HUES64 (cell line): ENCODE data around the gene ZBP1.

Source experiments
- H3K27ac ChIP-seq: 2 replicates; pipeline ENCODE4 v1.7.0; 2013; ENCODE audit warnings: low read depth, low read length, inconsistent platforms
- H3K27me3 ChIP-seq: 2 replicates; pipeline ENCODE4 v1.6.1; 2013; ENCODE audit warnings: mild to moderate bottlenecking, low read length; ENCODE audit not compliant: insufficient read depth
- H3K36me3 ChIP-seq: 2 replicates; pipeline ENCODE4 v1.6.1; 2013; ENCODE audit warnings: mild to moderate bottlenecking, low read length; ENCODE audit not compliant: insufficient read depth
- H3K4me1 ChIP-seq: 2 replicates; pipeline ENCODE4 v1.6.1; 2013; ENCODE audit warnings: mild to moderate bottlenecking, low read length, moderate library complexity; ENCODE audit not compliant: insufficient read depth
- H3K4me3 ChIP-seq: 2 replicates; pipeline ENCODE4 v1.5.1; 2013; ENCODE audit warnings: mild to moderate bottlenecking, low read length, moderate library complexity
- H3K9ac ChIP-seq: 2 replicates; pipeline ENCODE4 v1.6.1; 2013; ENCODE audit warnings: mild to moderate bottlenecking, low read depth, low read length
- H3K9me3 ChIP-seq: 2 replicates; pipeline ENCODE4 v1.6.1; 2013; ENCODE audit warnings: low read depth, low read length; ENCODE audit not compliant: insufficient read depth
- WGBS: fragments of 150-250, 120-280 bp; methylation state at CpG from one replicate; pipeline ENCODE4 v1.1.7; 2013; ENCODE audit warnings: missing lambda C conversion rate; 5-methylcytosine and 5-hydroxymethylcytosine counted together

ZBP1 gene

DNA sequence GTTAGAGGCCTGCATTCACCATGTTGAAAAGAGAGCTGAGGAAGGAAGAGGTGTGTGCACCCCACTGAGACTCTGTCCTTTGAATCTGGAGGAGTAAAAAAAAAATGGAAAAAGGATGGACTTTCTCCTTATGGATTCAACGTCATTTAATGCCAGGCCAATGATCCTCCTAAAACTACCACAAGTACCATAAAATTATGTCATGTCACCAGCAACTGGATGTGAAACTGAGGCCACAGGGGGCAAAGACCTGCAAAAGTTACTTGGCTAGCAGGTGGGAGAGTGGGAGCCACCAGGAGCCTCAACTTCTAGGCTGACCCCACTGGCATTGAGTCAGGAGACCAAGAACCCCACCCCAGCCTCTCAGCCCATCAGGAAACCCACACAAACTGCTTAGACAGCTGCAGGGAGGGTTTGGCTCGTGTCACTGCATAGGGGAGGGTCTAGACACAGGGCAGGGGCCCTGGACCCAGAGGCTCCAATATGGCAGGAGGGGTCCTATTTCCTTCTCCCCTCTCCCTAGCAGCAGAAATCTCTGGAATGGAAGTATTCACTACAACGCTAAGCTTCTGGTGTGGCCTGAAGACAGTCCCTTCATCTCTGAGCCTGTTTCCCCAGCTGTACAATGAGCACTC lies 48.3 kb downstream of the ZBP1 start:
- no peak overlapping the region for H3K4me3 ChIP-seq
- no peaks in the 10 kb centered on the region for H3K36me3 ChIP-seq
- H3K27me3 ChIP-seq = no peaks in the 10 kb centered on the region
- H3K27ac ChIP-seq = no peak overlapping the region
- no peaks in the 10 kb centered on the region for H3K9me3 ChIP-seq
- 84% methylated on average over 3 of the region's 3 CpGs for WGBS
- H3K4me1 ChIP-seq = peaks cover 17% of the 10 kb centered on the region
- H3K9ac ChIP-seq = no peak overlapping the region

DNA sequence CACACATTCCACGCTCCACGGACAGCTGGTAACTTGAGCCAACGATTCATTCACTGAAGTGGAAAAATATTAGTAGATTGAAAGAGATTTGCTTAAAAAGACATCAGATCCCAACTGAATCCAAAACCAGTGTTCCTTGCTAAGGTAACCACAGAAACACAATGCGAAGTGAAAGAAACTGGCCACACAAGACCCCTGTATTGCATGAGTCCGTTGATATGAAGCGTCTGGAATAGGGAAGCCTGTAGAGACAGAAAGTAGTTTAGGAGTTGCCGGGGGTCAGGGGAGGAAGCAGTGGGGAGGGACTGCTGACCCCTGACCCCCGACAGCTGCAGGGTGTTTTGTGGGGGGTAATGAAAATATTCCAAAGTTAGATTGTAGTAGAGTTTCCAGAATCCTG lies 49.3 kb downstream of the ZBP1 start:
- 94% methylated on average over 5 of the region's 8 CpGs for WGBS
- H3K4me3 ChIP-seq = no peak overlapping the region
- H3K4me1 ChIP-seq = peaks cover 11% of the 10 kb centered on the region
- H3K27me3 ChIP-seq = no peaks in the 10 kb centered on the region
- no peak overlapping the region for H3K27ac ChIP-seq
- no peaks in the 10 kb centered on the region for H3K36me3 ChIP-seq
- no peak overlapping the region for H3K9ac ChIP-seq
- H3K9me3 ChIP-seq = no peaks in the 10 kb centered on the region

DNA sequence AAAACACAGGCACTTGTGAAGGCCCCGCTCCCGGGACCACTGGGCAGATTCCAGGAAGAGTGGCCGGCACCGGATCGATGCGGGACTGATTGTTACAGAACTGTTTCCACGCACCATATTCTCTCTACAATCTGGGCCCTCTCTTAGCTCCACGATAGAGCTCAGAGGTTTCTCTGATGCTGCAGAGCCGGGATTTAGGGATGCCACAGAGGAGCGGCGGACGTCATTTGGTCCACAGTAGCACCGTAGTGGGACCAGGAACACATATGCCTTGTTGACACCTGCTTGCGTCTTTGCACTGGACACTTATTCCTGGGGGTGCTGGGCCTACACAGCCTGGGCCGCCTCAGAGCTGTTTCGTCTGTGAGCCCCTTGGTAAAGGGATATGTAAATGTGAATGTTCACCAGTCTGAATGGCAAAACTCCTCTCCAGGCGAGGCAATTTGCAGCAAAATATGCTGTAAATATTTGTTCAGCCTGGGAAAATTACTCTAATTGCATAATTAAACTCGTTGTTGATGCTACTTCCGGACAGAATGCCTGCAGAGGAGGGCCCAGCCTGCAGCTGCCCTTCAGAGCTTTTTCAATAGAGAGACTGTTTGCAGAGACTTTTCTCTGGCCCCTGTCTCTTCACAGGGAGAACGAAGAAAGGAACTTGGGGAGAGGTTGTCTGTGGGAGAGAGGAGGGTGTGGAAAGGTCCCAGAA lies 49.9 kb downstream of the ZBP1 start:
- Histone ChIP-seq H3K9ac (no peak overlapping the region), H3K9me3 (no peaks in the 10 kb centered on the region), H3K27ac (no peak overlapping the region), H3K4me3 (no peak overlapping the region), H3K4me1 (peaks cover 10% of the 10 kb centered on the region), H3K27me3 (no peaks in the 10 kb centered on the region), H3K36me3 (no peaks in the 10 kb centered on the region)
- WGBS = 86% methylated on average over 20 of the region's 20 CpGs

DNA sequence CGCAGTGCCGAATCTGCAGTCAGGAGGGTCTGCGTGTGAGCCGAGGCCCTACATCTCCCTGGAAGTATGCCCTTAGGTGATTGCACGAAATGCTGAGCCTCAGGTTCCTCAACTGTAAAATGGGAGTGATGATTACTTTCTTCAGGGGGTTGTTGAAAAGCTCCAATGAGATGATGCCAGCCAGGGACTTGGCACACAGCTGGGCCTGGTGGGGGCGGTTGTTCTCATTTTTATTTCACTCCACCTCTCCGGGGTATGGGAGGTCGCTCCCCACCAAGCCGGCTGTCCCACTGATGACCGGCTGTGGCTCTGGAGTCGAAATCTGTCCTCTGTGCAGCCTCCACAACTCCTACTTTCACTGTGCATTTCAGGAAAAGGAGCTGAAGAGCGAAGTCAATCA lies 51.3 kb downstream of the ZBP1 start:
- Histone ChIP-seq H3K36me3 (no peaks in the 10 kb centered on the region), H3K27ac (no peak overlapping the region), H3K4me1 (peaks cover 7% of the 10 kb centered on the region), H3K27me3 (no peaks in the 10 kb centered on the region), H3K4me3 (no peak overlapping the region), H3K9ac (no peak overlapping the region), H3K9me3 (no peaks in the 10 kb centered on the region)
- WGBS = 95% methylated on average over 12 of the region's 12 CpGs

DNA sequence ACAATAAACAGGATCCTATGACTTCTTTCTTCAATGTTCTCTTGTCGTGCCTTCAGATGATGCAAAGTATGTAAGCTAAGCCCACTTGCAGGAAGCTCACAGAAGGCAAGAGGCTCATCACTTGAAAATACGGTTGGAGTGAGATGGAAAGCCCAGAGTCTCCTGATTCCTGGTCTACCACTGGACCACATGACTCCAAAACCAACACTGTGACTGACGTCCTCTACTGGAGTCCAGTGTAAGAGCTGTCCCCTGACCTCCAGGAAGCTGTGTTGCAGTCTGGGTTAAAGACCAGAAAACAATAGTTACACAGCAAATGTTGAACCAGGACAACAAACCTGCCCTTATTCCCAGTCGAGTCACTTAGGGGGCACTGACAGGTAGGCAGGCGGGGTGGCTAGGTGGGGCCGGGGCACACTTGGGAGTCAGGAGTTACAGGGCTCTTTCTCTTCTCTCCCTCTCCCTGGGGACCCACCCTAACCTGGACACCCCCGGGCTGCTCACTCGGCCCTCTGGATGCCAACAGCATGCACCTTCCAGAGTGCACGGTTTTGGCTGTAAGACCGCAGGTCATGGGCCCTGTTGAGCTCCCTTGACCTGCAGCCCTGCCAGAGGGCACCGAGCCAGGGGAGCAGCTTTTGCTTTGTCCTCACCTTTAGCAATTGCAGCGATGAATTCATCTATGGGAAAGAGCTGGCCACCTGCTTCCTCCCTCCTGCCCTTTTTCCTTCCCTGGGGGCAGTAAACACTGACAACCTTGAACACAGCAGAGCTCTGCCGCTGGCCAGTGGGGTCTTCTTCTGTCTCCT lies 51.9 kb downstream of the ZBP1 start:
- Histone ChIP-seq H3K4me3 (no peak overlapping the region), H3K4me1 (peaks cover under 1% of the 10 kb centered on the region), H3K36me3 (no peaks in the 10 kb centered on the region), H3K27me3 (no peaks in the 10 kb centered on the region), H3K27ac (no peak overlapping the region), H3K9me3 (no peaks in the 10 kb centered on the region), H3K9ac (no peak overlapping the region)
- WGBS = 88% methylated on average over 13 of the region's 13 CpGs

DNA sequence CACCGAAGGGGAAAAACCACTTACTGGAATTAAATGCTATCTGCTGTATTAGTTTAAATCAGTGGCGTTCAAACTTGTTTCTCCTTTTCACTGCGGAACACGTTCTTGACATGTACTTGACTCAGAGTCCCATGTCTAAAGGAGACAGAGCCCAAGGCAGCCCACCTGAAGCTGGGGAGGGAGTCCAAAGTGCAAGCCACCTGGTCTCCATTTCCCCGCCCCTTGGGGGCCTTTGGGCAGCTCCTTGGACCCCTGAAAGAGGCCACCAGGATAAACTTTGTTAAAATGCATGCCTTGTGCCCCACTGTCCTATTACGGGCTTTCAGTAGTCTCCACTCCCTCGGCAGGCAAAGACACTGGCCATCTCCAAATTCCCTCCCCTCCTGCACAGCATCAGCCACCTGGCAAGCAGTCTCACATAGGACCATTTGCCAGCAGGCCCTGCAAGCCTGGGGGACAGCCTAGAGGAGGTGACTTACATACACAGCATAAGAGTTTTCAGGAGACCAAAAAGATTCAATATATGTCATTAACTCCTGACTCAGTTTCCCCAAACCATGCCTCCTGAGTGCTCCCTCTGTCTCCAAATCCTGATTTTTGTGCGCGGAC lies 52.7 kb downstream of the ZBP1 start:
- Histone ChIP-seq H3K9me3 (no peaks in the 10 kb centered on the region), H3K27ac (no peak overlapping the region), H3K9ac (no peak overlapping the region), H3K4me1 (no peaks in the 10 kb centered on the region), H3K4me3 (no peak overlapping the region), H3K36me3 (no peaks in the 10 kb centered on the region), H3K27me3 (no peaks in the 10 kb centered on the region)
- 90% methylated on average over 9 of the region's 9 CpGs for WGBS

DNA sequence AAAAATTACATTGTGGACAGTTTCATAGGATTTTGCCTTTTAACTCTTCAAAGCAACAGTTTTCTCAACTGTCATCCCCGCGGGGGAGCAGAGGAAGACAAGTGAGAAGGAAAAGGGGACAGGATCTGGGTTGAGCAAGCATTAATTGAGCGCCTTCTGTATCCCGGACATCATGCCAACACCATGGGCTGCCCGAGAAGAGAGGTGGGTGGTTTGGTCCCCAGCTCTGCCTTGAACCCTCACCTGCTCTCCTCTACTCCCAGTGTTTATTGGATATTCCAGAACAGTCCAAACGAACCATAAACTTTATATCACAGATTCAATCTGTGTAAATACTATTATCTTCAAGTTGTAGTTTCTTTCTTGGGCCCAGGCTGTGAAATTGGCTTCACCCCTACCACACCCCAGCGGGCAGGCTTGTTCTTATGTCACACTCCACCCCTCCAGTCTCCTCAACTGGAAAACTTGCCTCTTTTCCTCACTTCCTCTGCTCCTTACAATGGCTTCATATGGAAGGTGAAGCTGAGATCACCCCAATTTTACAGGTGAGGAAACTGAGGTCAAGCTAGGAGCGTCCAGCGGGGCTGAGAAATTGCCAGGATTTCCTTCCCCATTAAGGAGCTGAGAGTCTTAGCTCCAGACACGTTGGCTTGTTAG lies 53.3 kb downstream of the ZBP1 start:
- H3K9me3 ChIP-seq = no peaks in the 10 kb centered on the region
- H3K4me1 ChIP-seq = no peaks in the 10 kb centered on the region
- H3K27ac ChIP-seq = no peak overlapping the region
- no peaks in the 10 kb centered on the region for H3K27me3 ChIP-seq
- 91% methylated on average over 9 of the region's 10 CpGs for WGBS
- H3K36me3 ChIP-seq = no peaks in the 10 kb centered on the region
- H3K9ac ChIP-seq = no peak overlapping the region
- H3K4me3 ChIP-seq = no peak overlapping the region

DNA sequence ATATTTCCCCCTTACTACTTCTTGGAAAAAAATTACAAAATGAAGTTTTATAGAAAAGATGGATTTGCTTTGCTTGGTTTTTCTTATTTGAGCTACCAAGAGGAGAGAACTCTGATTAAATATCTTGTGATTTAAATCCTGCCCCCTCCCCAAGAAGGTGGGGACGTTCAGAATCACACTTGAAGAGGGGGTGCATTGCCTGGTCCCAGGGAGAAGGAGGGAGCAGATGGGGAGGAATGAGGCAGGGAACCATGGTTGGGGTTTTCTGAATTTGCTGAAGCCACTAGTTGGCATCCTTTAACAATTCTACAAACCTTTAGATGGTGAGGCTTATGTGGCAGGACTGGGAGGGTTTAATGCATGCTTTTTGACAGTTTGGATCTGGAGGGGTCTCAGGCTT lies 53.8 kb downstream of the ZBP1 start:
- no peaks in the 10 kb centered on the region for H3K27me3 ChIP-seq
- H3K4me1 ChIP-seq = no peaks in the 10 kb centered on the region
- H3K36me3 ChIP-seq = no peaks in the 10 kb centered on the region
- no peak overlapping the region for H3K9ac ChIP-seq
- no peak overlapping the region for H3K27ac ChIP-seq
- WGBS = 13% methylated on average over 1 of the region's 1 CpG
- H3K9me3 ChIP-seq = no peaks in the 10 kb centered on the region
- no peak overlapping the region for H3K4me3 ChIP-seq

DNA sequence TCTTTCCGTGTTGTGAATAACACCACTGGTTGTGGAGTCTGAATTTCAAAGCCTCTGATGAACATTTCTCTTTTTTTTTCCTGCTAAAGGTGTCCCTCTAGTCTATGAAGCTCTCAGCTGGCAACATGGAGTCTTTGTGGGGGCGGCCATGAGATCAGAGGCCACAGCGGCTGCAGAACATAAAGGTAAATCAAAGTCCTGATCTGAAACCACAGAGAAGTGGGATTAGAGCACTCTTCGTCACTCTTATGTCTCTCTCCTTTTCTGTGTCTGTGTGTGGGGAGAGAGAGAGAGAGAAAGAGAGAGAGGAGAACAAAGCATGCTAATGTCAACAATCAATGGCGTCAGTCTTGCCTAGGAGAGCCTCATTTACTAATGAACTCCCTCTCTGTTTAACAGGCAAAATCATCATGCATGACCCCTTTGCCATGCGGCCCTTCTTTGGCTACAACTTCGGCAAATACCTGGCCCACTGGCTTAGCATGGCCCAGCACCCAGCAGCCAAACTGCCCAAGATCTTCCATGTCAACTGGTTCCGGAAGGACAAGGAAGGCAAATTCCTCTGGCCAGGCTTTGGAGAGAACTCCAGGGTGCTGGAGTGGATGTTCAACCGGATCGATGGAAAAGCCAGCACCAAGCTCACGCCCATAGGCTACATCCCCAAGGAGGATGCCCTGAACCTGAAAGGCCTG lies 55.1 kb downstream of the ZBP1 start:
- no peaks in the 10 kb centered on the region for H3K27me3 ChIP-seq
- no peak overlapping the region for H3K9ac ChIP-seq
- H3K4me1 ChIP-seq = no peaks in the 10 kb centered on the region
- H3K36me3 ChIP-seq = no peaks in the 10 kb centered on the region
- 90% methylated on average over 11 of the region's 11 CpGs for WGBS
- no peaks in the 10 kb centered on the region for H3K9me3 ChIP-seq
- H3K27ac ChIP-seq = no peak overlapping the region
- H3K4me3 ChIP-seq = no peak overlapping the region

DNA sequence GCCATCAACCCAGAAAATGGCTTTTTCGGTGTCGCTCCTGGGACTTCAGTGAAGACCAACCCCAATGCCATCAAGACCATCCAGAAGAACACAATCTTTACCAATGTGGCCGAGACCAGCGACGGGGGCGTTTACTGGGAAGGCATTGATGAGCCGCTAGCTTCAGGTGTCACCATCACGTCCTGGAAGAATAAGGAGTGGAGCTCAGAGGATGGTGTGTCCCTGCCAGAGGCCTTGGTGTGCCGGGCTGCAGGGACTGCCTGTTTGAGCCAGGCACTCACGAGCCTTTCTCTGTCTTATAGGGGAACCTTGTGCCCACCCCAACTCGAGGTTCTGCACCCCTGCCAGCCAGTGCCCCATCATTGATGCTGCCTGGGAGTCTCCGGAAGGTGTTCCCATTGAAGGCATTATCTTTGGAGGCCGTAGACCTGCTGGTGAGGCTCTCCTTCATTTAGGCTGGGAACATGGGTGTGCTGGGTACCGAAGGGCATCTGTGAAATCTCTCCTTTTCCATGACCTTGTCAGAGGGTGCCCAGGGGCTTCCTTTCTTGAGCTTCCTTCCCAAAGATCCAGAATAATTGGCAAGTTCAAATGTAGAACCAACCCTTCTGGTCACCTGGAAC lies 55.9 kb downstream of the ZBP1 start:
- H3K36me3 ChIP-seq = no peaks in the 10 kb centered on the region
- H3K4me1 ChIP-seq = 0 out of 2 replicates have a peak, but pooled peaks cover 1% of the 10 kb centered on the region
- WGBS = 91% methylated on average over 14 of the region's 14 CpGs
- H3K27ac ChIP-seq = no peak overlapping the region
- H3K27me3 ChIP-seq = no peaks in the 10 kb centered on the region
- no peaks in the 10 kb centered on the region for H3K9me3 ChIP-seq
- H3K4me3 ChIP-seq = no peak overlapping the region
- no peak overlapping the region for H3K9ac ChIP-seq
